ENCODE data around the gene PPP3CA. TPM values are rescaled to one million over a fixed set of nuclear protein-coding genes. Genes with fewer than 3 reads are reported as not detected.

PPP3CA gene
- polyA plus RNA-seq, 1 donor (not counting 4 experiments of a cell fraction or from before 2014, with no cell fraction given) = 43.3 TPM

- Histone ChIP-seq H3K9ac (ENCODE audit: control insufficient read depth, extremely low read depth, insufficient read depth, low read length) (peak overlapping the region; percentile 99), H3K27ac (ENCODE audit: control insufficient read depth, insufficient read depth, low read length) (peak overlapping the region; percentile 99), H3K79me2 (ENCODE audit: control insufficient read depth, insufficient read depth, low read length) (peaks cover 50% of the 10 kb centered on the region), H3K4me2 (ENCODE audit: control insufficient read depth, extremely low read depth, insufficient read depth, low read depth, low read length) (peak overlapping the region; percentile 97), H3K27me3 (ENCODE audit: control insufficient read depth, extremely low read depth, insufficient read depth, low read length) (no peaks in the 10 kb centered on the region), H3K4me1 (ENCODE audit: control insufficient read depth, extremely low read depth, insufficient read depth, low read length) (peaks cover 32% of the 10 kb centered on the region), H3K9me1 (ENCODE audit: control insufficient read depth, extremely low read depth, insufficient read depth, low read length) (no peaks in the 10 kb centered on the region), H3K9me3 (ENCODE audit: control insufficient read depth, low read depth, low read length) (no peaks in the 10 kb centered on the region), H3K4me3 (ENCODE audit: control insufficient read depth in 2 of 3, extremely low read depth in 1 of 3, insufficient read depth in 2 of 3, low read depth in 1 of 3, low read length in 3 of 3) (peak overlapping the region; percentile 62 to 95 (median 87)), H3K36me3 (ENCODE audit: control insufficient read depth in 2 of 2, extremely low read depth in 1 of 2, insufficient read depth in 2 of 2, low read length in 2 of 2) (no peaks in the 10 kb centered on the region), H4K20me1 (ENCODE audit: control insufficient read depth, extremely low read depth, insufficient read depth, low read length) (peaks cover 5% of the 10 kb centered on the region), H2AFZ (ENCODE audit: control insufficient read depth, low read length) (peak overlapping the region; percentile 84)
- dilution Hi-C loops (cut with MboI; ENCODE audit: extremely low pct_ligation_motif_present, low sequenced_read_pairs) = no loop called here
- TF ChIP-seq EZH2 (IDR thresholded peaks at IDR 0.05; ENCODE audit: low read length) (no peak), CTCF (optimal IDR thresholded peaks at IDR 0.05 in 1 of 3, IDR thresholded peaks at IDR 0.05 in 1 of 3, conservative IDR thresholded peaks at IDR 0.05 in 1 of 3; ENCODE audit: extremely low read depth in 1 of 3, insufficient read depth in 2 of 3, low read length in 3 of 3) (peak in 1 of 3 experiments; percentile 16)
- FAIRE-seq (no peak), DNase-seq (ENCODE audit: low read depth, low spot score) (peak; percentile 69)
Measured at GRCh38 chr4:101347557-101348366, 436 bp upstream of the PPP3CA start.

- dilution Hi-C loops (cut with MboI; ENCODE audit: extremely low pct_ligation_motif_present, low sequenced_read_pairs) = no loop called here
- Histone ChIP-seq H3K4me3 (ENCODE audit: control insufficient read depth in 2 of 3, extremely low read depth in 1 of 3, insufficient read depth in 2 of 3, low read depth in 1 of 3, low read length in 3 of 3) (peak overlapping the region; percentile 62 to 74 (median 65)), H3K9ac (ENCODE audit: control insufficient read depth, extremely low read depth, insufficient read depth, low read length) (peak overlapping the region; percentile 89), H3K79me2 (ENCODE audit: control insufficient read depth, insufficient read depth, low read length) (peaks cover 61% of the 10 kb centered on the region), H2AFZ (ENCODE audit: control insufficient read depth, low read length) (peak overlapping the region; percentile 67), H3K4me2 (ENCODE audit: control insufficient read depth, extremely low read depth, insufficient read depth, low read depth, low read length) (peak overlapping the region; percentile 26), H3K36me3 (ENCODE audit: control insufficient read depth in 2 of 2, extremely low read depth in 1 of 2, insufficient read depth in 2 of 2, low read length in 2 of 2) (no peaks in the 10 kb centered on the region), H3K27ac (ENCODE audit: control insufficient read depth, insufficient read depth, low read length) (peak overlapping the region; percentile 82), H3K9me1 (ENCODE audit: control insufficient read depth, extremely low read depth, insufficient read depth, low read length) (no peaks in the 10 kb centered on the region), H3K27me3 (ENCODE audit: control insufficient read depth, extremely low read depth, insufficient read depth, low read length) (no peaks in the 10 kb centered on the region), H3K9me3 (ENCODE audit: control insufficient read depth, low read depth, low read length) (no peaks in the 10 kb centered on the region), H4K20me1 (ENCODE audit: control insufficient read depth, extremely low read depth, insufficient read depth, low read length) (peaks cover 5% of the 10 kb centered on the region), H3K4me1 (ENCODE audit: control insufficient read depth, extremely low read depth, insufficient read depth, low read length) (peaks cover 32% of the 10 kb centered on the region)
- no peak for FAIRE-seq
- no peak for DNase-seq (ENCODE audit: low read depth, low spot score)
- no peak for TF ChIP-seq CTCF (optimal IDR thresholded peaks at IDR 0.05 in 1 of 3, IDR thresholded peaks at IDR 0.05 in 1 of 3, conservative IDR thresholded peaks at IDR 0.05 in 1 of 3; ENCODE audit: extremely low read depth in 1 of 3, insufficient read depth in 2 of 3, low read length in 3 of 3)
Measured at GRCh38 chr4:101346351-101347266, 717 bp downstream of the PPP3CA start.
